ENCODE data around the gene SECISBP2L. TPM values are rescaled to one million over a fixed set of nuclear protein-coding genes. Genes with fewer than 3 reads are reported as not detected.

The SECISBP2L gene
- total and polyA plus RNA-seq, 2 experiments from 2014 or later, result 18.4 to 41.7 TPM

GRCh38 chr15:49084285-49084570 is 38.0 kb upstream of the SECISBP2L start:
- Histone ChIP-seq H3K4me3 (no peak overlapping the region), H3K9me2 (replicated peaks; ENCODE audit: insufficient read depth) (no peaks in the 10 kb centered on the region), H3K36me3 (replicated peaks; ENCODE audit: insufficient read depth, low read depth) (no peaks in the 10 kb centered on the region), H3K4me1 (ENCODE audit: insufficient read depth) (peaks cover 9% of the 10 kb centered on the region), H3K27ac (peak overlapping the region; percentile 56), H4K20me1 (ENCODE audit: insufficient read depth, poor library complexity, severe bottlenecking) (no peaks in the 10 kb centered on the region), H3K27me3 (no peaks in the 10 kb centered on the region), H2AFZ (no peak overlapping the region), H3K4me2 (no peak overlapping the region), H3K9me3 (ENCODE audit: low read depth) (no peaks in the 10 kb centered on the region), H3K79me2 (no peaks in the 10 kb centered on the region)
- DNase-seq (ENCODE audit: low spot score), result no peak
- 91% methylated on average over 3 of the region's 3 CpGs for WGBS (ENCODE audit: low lambda C conversion rate, missing lambda C conversion rate)
- TF ChIP-seq EZH2 (IDR thresholded peaks at IDR 0.05; ENCODE audit: borderline replicate concordance) (no peak), EZH2phosphoT487 (IDR thresholded peaks at IDR 0.05; ENCODE audit: low read depth, severe bottlenecking, unreplicated experiment) (no peak), CTCF (IDR thresholded peaks at IDR 0.05; ENCODE audit: poor library complexity) (no peak)

GRCh38 chr15:49083401-49084284 is 37.4 kb upstream of the SECISBP2L start:
- 75% methylated on average over 5 of the region's 5 CpGs for WGBS (ENCODE audit: low lambda C conversion rate, missing lambda C conversion rate)
- Histone ChIP-seq H3K9me2 (replicated peaks; ENCODE audit: insufficient read depth) (no peaks in the 10 kb centered on the region), H4K20me1 (ENCODE audit: insufficient read depth, poor library complexity, severe bottlenecking) (no peaks in the 10 kb centered on the region), H3K4me2 (no peak overlapping the region), H3K27me3 (no peaks in the 10 kb centered on the region), H2AFZ (no peak overlapping the region), H3K79me2 (no peaks in the 10 kb centered on the region), H3K9me3 (ENCODE audit: low read depth) (no peaks in the 10 kb centered on the region), H3K36me3 (replicated peaks; ENCODE audit: insufficient read depth, low read depth) (no peaks in the 10 kb centered on the region), H3K4me3 (no peak overlapping the region), H3K27ac (peak overlapping the region; percentile 56), H3K4me1 (ENCODE audit: insufficient read depth) (peaks cover 9% of the 10 kb centered on the region)
- no peak for DNase-seq (ENCODE audit: low spot score)
- no peak for TF ChIP-seq EZH2phosphoT487 (IDR thresholded peaks at IDR 0.05; ENCODE audit: low read depth, severe bottlenecking, unreplicated experiment)
- TF ChIP-seq EZH2 (IDR thresholded peaks at IDR 0.05; ENCODE audit: borderline replicate concordance), result no peak
- no peak for TF ChIP-seq CTCF (IDR thresholded peaks at IDR 0.05; ENCODE audit: poor library complexity)

GRCh38 chr15:49082960-49083359 is 36.7 kb upstream of the SECISBP2L start:
- no peak for TF ChIP-seq CTCF (IDR thresholded peaks at IDR 0.05; ENCODE audit: poor library complexity)
- no peak for TF ChIP-seq EZH2phosphoT487 (IDR thresholded peaks at IDR 0.05; ENCODE audit: low read depth, severe bottlenecking, unreplicated experiment)
- no peak for TF ChIP-seq EZH2 (IDR thresholded peaks at IDR 0.05; ENCODE audit: borderline replicate concordance)
- Histone ChIP-seq H3K9me2 (replicated peaks; ENCODE audit: insufficient read depth) (no peaks in the 10 kb centered on the region), H4K20me1 (ENCODE audit: insufficient read depth, poor library complexity, severe bottlenecking) (no peaks in the 10 kb centered on the region), H3K36me3 (replicated peaks; ENCODE audit: insufficient read depth, low read depth) (no peaks in the 10 kb centered on the region), H3K4me1 (ENCODE audit: insufficient read depth) (peaks cover 9% of the 10 kb centered on the region), H3K9me3 (ENCODE audit: low read depth) (no peaks in the 10 kb centered on the region), H3K27me3 (no peaks in the 10 kb centered on the region), H3K4me3 (no peak overlapping the region), H3K27ac (no peak overlapping the region), H2AFZ (no peak overlapping the region), H3K4me2 (no peak overlapping the region), H3K79me2 (no peaks in the 10 kb centered on the region)
- WGBS (ENCODE audit: low lambda C conversion rate, missing lambda C conversion rate), result 3% methylated on average over 1 of the region's 1 CpG
- no peak for DNase-seq (ENCODE audit: low spot score)

All from hepatocyte (in vitro differentiated cells).